Liver (tissue), 3 donors: ENCODE measurements around the gene ATG10.

Experiments
- ATF3 ChIP-seq: IDR thresholded peaks from 2 replicates; pipeline ENCODE4 v1.6.1; 2016; ENCODE audit warnings: antibody characterized with exemption
- CTCF ChIP-seq: fragments of 150-350 bp; IDR thresholded peaks from 2 replicates; pipeline ENCODE4 v1.5.1; 2017; ENCODE audit warnings: improper control_type of control experiment, low read depth, low read length; ENCODE audit not compliant: missing input control
- EGR1 ChIP-seq, 2 donors: IDR thresholded peaks; 2 replicates each; pipeline ENCODE4 v1.6.1; 2016 to 2018; ENCODE audit warnings: antibody characterized with exemption in 2 of 2, low read depth in 2 of 2
- GABPA ChIP-seq, 2 donors: IDR thresholded peaks in 1 of 2; conservative IDR thresholded peaks in 1 of 2; 2 replicates each; pipeline ENCODE4 v1.6.1; 2016; ENCODE audit warnings: antibody characterized with exemption in 2 of 2, mild to moderate bottlenecking in 1 of 2, moderate library complexity in 1 of 2
- HNF4A ChIP-seq, 2 donors: conservative IDR thresholded peaks; 2 replicates each; pipeline ENCODE4 v1.6.1; 2016; ENCODE audit warnings: antibody characterized with exemption in 2 of 2, mild to moderate bottlenecking in 2 of 2
- RAD21 ChIP-seq, 2 donors: IDR thresholded peaks; 2 replicates each; pipeline ENCODE4 v1.6.1; 2016; ENCODE audit warnings: antibody characterized with exemption in 2 of 2, mild to moderate bottlenecking in 2 of 2
- REST ChIP-seq: IDR thresholded peaks from 2 replicates; pipeline ENCODE4 v1.6.1; 2016; ENCODE audit warnings: antibody characterized with exemption, mild to moderate bottlenecking
- RXRA ChIP-seq, 2 donors: IDR thresholded peaks; 2 replicates each; pipeline ENCODE4 v1.6.1; 2017 to 2018; ENCODE audit warnings: antibody characterized with exemption in 2 of 2, mild to moderate bottlenecking in 1 of 2
- SP1 ChIP-seq: IDR thresholded peaks from 2 replicates; pipeline ENCODE4 v1.6.1; 2018; ENCODE audit warnings: antibody characterized with exemption, mild to moderate bottlenecking
- TAF1 ChIP-seq: conservative IDR thresholded peaks from 2 replicates; pipeline ENCODE4 v1.6.1; 2016; ENCODE audit warnings: antibody characterized with exemption, mild to moderate bottlenecking
- donor health status: healthy.
- donor health status: healthy.

GRCh38 chr5:82169892-82170291 is 198.1 kb downstream of the ATG10 start:
- TF ChIP-seq ATF3 (no peak), RXRA (IDR thresholded peaks at IDR 0.05) (no peak), CTCF (no peak), GABPA (IDR thresholded peaks at IDR 0.05 in 1 of 2, conservative IDR thresholded peaks at IDR 0.05 in 1 of 2) (no peak), RAD21 (IDR thresholded peaks at IDR 0.05) (no peak), HNF4A (conservative IDR thresholded peaks at IDR 0.05) (no peak), REST (no peak), SP1 (no peak), TAF1 (no peak), EGR1 (IDR thresholded peaks at IDR 0.05; ENCODE audit: low read depth in 2 of 2) (no peak)
